Left colon (tissue), 2 donors: ENCODE measurements around the gene USP31. TPM values are rescaled to one million over a fixed set of nuclear protein-coding genes. Genes with fewer than 3 reads are reported as not detected.
A peak's percentile ranks its signal among the peaks of the same experiment; 100 is the strongest.

Source experiments
- ATAC-seq: fragments of 200-7000 bp; cut with Tn5 transposase; one replicate; pipeline ENCODE4 v1.9.1; 2020; ENCODE audit warnings: mild to moderate bottlenecking, moderate library complexity
- DNase-seq, 2 donors: peaks; one replicate each; pipeline ENCODE4 v3.0.0-alpha.2; 2020
- intact Hi-C, 2 donors: fragments of 100-400 bp; cut with DNase I in 1 of 2; cut with micrococcal nuclease in 1 of 2; formaldehyde crosslinking; loops; one replicate each; pipeline versions ENCODE4 v1.11.2 to v1.14.0; 2022; cut with DNase I, micrococcal nuclease
- long read RNA-seq: library from polyadenylated mRNA; unstranded; transcript quantifications from one replicate; pipeline ENCODE4 v2.0.0, GENCODE V29; 2021
- total RNA-seq, 2 donors: library from RNA; stranded (reverse); fragmentation: NEBNext Ultra II Directional; extraction: Animal tissue kit (Norgen Biotek cat#: 25700); gene quantifications; one replicate each; pipeline ENCODE4 v1.2.1, GENCODE V29; 2021
- donor health status: DM: no; HTN: no; CAD: no.
- donor health status: DM: yes; HTN: yes; CAD: no.

The USP31 gene, protein sequence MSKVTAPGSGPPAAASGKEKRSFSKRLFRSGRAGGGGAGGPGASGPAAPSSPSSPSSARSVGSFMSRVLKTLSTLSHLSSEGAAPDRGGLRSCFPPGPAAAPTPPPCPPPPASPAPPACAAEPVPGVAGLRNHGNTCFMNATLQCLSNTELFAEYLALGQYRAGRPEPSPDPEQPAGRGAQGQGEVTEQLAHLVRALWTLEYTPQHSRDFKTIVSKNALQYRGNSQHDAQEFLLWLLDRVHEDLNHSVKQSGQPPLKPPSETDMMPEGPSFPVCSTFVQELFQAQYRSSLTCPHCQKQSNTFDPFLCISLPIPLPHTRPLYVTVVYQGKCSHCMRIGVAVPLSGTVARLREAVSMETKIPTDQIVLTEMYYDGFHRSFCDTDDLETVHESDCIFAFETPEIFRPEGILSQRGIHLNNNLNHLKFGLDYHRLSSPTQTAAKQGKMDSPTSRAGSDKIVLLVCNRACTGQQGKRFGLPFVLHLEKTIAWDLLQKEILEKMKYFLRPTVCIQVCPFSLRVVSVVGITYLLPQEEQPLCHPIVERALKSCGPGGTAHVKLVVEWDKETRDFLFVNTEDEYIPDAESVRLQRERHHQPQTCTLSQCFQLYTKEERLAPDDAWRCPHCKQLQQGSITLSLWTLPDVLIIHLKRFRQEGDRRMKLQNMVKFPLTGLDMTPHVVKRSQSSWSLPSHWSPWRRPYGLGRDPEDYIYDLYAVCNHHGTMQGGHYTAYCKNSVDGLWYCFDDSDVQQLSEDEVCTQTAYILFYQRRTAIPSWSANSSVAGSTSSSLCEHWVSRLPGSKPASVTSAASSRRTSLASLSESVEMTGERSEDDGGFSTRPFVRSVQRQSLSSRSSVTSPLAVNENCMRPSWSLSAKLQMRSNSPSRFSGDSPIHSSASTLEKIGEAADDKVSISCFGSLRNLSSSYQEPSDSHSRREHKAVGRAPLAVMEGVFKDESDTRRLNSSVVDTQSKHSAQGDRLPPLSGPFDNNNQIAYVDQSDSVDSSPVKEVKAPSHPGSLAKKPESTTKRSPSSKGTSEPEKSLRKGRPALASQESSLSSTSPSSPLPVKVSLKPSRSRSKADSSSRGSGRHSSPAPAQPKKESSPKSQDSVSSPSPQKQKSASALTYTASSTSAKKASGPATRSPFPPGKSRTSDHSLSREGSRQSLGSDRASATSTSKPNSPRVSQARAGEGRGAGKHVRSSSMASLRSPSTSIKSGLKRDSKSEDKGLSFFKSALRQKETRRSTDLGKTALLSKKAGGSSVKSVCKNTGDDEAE (N-terminal part only)
- 1 to 10 TPM; 5.8 to 7.5 TPM for total RNA-seq
- long read RNA-seq, partial matches to known transcripts: 1 of 3 reads
- long read RNA-seq, other reads (novel, unspliced or antisense): 2 of 3 reads

DNA sequence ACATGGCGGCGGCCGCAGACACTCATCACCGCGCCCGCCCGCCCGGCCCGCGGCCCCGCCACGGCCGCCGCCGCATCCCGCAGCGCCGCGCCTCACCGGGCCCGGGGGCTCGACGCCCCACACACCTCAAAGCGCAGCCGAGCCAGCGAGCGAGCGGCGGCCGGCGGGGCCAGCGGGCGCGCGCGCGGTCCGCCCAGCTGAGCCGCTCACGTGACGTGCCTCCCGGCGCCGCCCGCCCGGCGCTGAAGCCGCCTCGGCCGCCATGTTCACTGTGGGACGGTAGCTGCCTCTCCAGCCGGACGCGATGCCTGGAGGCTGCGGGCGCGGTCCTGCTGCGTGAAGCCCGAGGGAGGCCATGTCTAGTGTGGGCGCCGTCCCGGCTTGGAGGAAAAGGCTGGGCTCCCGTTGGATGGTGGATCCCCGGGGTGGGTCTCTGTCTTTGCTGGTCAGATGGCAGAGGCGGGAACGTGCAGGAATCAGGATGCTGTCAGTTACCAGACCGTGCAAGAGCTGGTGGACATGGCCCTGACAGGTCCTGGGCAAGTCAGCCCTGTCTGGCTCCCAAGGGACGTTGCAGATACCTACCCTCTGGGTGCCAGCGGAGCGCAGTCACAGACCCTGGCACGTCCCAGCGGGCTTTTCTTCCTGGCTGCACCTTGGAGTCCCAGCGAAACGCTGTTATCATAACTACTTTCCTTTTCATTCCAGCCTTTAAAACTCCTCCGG is at the start of gene USP31:
Gene USP31, minus strand, starts transcription at position 186 of the 726 bp plus-strand sequence. Its CDS starts 182 bp downstream, at position 4.
- intact Hi-C loops: no loop called here
- peak; percentile 95 for DNase-seq
- ATAC-seq: peak; percentile 95

DNA sequence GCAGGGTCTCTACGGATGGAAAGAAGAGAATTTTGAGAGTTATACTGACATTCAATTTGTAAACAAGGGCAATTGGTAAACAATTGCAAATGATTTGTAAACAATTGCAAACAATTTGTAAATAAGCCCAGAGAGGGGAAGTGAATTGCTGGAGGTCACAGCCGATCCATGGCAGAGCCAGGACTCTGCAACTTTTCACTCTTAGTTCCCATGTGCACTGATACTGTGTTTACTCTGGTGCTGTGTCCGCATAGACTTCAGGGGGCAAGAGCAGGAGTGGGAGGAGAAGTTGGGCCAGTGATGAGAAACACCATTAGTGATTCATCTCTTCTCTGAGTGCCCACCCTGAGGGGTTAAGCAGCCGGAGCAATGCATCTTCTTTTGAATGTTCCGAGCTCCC is 47.3 kb upstream of the USP31 start:
- ATAC-seq: no peak
- intact Hi-C loops: no loop called here
- no peak for DNase-seq

DNA sequence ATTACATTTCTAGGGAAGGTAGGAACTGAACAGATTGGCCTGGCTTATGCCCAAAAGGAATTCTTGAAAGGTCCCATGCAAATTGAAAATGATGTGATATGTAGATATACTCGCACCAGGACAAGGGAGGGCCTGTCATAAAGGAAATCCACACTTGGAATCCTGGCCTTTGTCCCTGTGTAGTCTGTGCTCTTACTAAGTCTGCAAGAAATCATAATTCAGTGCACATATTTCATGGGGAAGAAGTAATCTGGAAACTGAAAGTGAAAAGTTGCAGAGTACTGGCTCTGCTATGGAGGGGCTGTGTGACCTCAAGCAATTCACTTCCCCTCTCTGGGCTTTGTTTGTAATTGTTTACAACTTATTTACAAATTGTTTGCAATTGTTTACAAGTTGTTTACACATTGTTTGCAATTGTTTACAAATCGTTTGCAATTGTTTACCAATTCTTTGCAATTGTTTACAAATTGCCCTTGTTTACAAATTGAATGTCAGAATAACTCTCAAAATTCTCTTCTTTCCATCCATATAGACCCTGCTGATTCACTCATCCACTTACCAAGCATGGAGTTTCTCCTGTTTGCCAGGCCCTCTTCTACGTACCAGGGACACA is 46.2 kb upstream of the USP31 start:
- intact Hi-C loops: no loop called here
- DNase-seq (no peak), ATAC-seq (peak; percentile 90)

DNA sequence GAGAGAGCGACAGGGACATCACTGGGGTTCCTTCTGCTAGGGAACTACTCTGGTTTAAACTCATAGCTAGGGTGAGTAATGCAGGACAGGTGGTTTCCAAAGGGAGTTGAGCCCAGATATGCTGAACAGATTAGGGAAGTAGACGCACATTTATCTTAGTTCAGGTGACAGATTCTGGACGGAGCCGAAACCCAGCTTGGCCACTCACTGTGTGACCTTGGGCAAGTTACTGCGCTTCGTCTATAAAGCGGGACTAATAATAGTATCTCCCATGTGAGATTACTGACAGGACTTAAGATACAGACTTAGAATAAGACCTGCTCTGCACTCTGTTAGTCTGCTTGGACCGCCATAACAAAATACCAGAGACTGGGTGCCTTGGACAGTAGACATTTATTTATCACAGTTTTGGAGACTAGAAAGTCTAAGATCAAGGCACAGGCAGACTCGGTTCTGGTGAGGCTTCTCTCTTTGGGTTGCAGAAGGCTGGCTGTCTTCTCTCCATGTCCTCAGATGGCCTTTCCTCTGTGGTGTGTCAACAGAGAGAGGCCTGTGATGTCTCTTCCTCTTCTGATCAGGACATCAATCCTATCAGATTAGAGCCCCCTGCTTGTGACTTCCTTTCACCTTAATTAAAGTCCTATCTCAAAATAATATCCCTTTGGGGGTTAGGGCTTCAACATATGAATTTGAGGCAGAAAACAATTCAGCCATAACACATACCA is 45.4 kb upstream of the USP31 start:
- ATAC-seq: no peak
- no peak for DNase-seq
- intact Hi-C loops: no loop called here

DNA sequence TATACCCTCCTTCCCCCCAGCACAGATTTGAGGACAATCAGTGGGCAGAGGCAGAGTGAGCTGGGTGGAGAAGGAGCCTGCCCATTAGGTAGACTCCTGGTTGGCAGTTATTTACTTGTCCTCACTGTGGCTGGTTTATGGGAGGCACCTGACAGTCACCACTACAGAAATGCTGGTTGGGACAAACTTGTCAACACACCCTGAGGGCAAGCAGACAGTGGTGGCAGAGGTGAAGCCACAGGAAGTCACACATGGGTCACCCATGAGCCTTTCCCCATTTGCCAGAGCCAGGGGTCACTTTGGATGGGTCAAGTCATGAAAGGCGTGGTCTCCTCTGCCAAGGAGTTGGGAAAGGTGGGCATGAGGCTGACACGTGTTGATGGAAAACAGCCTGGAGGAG is 39.7 kb upstream of the USP31 start:
- intact Hi-C loops: loop anchor here in 1 of 2 donors (10.0 kb wide), 1 partner anchor 246 kb away; no protein-coding TSS in a partner anchor
- ATAC-seq: no peak
- no peak for DNase-seq

DNA sequence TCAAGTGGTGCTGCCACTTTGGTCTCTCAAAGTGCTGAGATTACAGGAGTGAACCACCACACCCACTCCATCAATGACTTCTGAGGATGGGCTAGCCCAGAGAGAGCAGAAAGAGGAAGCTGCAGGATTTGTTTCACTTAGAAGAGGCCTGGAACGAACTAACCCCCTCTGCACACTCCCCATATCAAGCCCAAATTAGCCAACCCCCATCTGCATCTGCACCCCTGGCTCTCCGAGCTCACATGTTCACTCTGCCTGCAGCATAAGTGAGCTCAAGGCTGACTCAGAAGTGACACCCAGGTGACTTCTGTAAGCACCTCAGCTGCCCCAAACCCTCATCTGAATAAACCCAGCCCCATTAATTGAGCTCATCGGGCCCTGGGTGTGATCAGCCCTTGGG is 38.1 kb upstream of the USP31 start:
- DNase-seq: no peak
- intact Hi-C loops: loop anchor here in 1 of 2 donors (10.0 kb wide), 1 partner anchor 247 kb away; no protein-coding TSS in a partner anchor

DNA sequence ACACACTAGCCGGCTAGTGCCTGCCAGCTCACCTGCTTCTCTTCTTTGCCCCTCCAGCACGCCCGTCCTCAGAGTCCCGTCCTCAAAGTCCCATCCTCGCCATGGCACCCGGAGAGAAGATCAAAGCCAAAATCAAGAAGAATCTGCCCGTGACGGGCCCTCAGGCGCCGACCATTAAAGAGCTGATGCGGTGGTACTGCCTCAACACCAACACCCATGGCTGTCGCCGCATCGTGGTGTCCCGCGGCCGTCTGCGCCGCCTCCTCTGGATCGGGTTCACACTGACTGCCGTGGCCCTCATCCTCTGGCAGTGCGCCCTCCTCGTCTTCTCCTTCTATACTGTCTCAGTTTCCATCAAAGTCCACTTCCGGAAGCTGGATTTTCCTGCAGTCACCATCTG is 36.9 kb upstream of the USP31 start:
- DNase-seq (no peak), ATAC-seq (no peak)
- intact Hi-C loops: loop anchor here in 1 of 2 donors (10.0 kb wide), 1 partner anchor 249 kb away; no protein-coding TSS in a partner anchor

More for the DNA sequence above, 38.1 kb upstream of the USP31 start:
- no peak for ATAC-seq

DNA sequence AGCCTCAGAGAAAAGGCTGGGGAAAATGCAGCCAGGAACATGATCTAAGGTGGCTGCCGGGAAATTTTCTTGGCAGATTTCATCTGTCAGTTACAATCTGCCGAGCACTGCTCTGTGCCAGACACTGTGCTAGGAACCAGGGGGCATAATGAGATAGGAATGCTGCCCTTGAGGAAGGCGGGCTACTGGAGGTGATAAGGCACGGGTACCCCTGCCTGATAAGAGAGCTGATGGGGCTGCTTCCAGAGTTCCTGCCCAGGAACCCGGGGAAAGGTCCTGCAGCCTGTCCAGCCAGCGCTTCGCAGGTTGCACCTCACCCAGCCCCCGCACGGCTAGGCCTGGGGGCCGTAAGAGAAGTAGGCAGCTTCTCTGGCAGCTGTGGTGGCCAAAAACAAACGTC is 36.4 kb upstream of the USP31 start:
- DNase-seq (no peak), ATAC-seq (no peak)
- intact Hi-C loops: loop anchor here in 1 of 2 donors (10.0 kb wide), 1 partner anchor 249 kb away; no protein-coding TSS in a partner anchor

DNA sequence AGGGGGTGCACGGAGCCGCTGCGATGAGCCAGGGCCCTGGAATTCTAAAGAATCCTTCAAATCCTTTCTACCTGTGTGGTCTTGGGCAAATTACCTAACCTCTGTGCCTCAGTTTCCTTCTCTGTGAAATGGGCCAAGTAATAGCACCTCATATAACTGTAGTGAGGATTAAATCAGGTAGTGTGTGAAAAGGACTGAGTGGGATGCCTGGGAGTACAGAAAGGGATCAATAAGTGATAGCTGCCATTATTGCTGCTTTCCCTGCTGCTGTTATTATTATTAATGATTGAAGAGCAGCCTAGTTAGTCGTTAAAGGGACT is 34.3 kb upstream of the USP31 start:
- no peak for DNase-seq
- ATAC-seq: no peak
- intact Hi-C loops: loop anchor here (5.0 to 10.0 kb wide), 2 partner anchors 251 to 254 kb away; no protein-coding TSS in a partner anchor

DNA sequence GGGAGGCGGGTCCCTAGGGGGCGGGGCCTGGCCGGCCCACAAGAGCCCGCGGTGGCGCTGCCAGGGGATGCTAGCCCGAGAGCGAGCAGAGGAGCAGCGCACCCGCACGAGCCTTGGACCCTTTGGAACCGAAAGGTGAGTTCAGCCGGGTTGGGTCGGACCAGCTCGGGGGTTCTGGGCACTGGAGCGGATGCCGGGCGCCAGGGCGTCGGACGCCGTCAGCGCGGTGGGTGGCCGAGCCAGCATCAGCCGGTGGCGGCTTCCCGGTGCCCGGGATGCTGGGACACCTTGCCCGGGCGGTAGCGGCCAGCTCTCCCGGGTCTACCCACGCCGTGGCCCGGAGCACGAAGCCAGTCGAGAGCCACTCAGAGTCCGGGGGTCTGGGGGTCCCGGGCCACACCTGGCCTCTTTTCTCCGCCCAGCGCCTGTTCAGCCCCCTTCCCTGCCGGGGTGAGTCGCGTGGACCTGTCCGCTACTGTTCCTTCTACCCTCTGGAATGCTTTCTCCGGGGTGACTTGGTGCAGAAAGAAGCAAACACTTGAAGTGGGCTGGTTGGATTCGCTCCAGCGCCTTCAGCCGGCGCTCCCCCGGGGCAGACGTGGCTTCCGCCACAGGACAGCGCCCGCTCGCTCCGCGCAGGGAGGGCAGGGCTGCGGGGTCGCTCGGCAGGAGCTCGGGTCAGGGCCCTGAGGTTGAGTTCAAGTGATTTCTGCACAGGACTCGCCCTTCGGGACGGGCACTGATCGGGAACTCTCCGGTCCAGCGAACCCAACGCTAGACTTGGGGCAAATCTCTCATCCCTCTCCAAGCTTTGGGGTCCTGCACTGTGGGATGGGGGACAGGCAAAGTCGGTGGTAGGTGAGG is 33.7 kb upstream of the USP31 start, which contains the start of gene SCNN1G:
Gene SCNN1G, plus strand, starts transcription at position 67 of the 864 bp plus-strand sequence. CDS start 3,527 bp downstream, outside the sequence.
- ATAC-seq (peak; percentile 57), DNase-seq (peak in 1 of 2 donors; percentile 45)
- intact Hi-C loops: loop anchor here (5.0 to 10.0 kb wide), 2 partner anchors 252 to 254 kb away; no protein-coding TSS in a partner anchor

DNA sequence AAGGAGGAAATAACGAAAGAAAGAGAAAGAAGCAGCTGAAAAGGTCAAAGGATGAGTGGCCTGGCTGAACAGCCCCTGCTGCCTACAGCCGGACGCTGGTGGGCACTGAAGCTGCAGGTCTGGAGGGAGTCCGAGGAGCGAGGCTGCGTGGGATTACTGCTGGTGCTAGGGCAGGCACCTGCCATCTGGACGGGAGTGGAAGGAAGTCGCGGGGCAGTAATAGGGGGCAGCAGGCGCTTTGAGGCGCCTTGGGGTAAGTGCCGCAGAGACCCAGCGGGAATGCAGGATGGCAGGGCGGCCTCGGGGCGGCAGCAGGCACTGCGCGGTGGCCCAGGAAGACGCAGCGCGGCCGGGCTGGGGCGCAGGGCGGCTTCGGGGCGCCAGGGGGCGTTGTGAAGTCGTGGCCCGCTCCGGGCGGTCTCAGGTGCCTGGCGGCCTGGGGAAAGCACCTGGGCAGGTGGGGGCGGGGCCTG is 33.0 kb upstream of the USP31 start:
- ATAC-seq (peak; percentile 98), DNase-seq (peak; percentile 79 to 91)
- intact Hi-C loops: loop anchor here (5.0 to 10.0 kb wide), 2 partner anchors 253 to 255 kb away; no protein-coding TSS in a partner anchor

DNA sequence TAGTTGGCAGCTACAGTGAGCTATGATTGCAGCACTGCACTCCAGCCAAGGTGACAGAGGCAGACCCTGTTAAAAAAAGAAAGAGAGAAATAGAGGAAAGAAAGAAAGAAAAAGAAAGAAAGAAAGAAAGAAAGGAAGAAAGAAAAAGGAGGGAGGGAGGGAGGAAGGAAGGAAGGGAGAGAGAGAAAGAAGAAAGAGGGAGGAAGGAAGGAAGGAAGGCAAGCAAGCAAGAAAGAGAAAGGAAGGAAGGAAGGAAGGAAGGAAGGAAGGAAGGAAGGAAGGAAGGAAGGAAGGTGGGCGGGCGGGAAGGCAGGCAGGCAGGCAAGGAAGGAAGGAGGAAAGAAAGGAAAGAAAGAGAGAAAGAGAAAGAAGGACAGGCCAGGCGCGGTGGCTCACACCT is 32.3 kb upstream of the USP31 start:
- DNase-seq: no peak
- intact Hi-C loops: loop anchor here (5.0 to 10.0 kb wide), 2 partner anchors 253 to 256 kb away; no protein-coding TSS in a partner anchor
- ATAC-seq: no peak

DNA sequence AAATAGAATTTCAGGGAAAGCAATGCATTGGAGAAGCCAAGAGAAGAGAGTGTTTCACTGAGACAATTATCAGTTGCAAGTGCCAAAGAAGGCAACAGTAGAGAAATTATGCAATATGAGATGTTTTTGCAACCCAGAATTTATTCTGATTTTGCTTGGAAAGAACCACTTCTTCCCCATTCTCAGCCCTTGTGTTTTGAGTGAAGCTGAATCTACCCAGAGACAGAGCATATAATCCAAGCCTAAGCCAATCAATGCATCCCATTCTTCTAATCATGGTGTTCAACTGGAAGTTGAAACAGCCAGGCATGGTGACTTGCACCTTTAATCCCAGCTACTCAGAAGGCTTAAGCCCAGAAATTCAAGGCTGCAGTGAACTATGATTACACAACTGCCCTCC is 26.4 kb upstream of the USP31 start:
- ATAC-seq: no peak

DNA sequence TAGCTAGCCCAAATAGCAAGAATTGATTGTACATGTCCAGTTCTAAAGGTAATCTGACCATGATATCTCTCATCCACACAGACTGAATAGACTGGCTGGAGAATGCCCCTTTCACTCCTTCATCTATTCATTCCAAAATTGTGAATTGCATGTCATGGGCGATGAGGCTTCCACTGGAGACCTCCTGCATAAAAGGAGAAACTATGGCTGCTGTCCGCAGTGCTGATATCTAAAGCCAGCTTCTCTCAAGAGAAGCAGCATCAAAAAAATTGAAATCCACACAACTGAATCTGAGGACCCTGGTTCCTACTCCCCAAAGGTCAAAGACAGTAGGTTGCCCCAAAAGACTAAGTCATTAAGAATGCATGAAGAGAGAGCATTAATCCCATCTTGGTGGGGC is 25.4 kb upstream of the USP31 start:
- no peak for ATAC-seq
- no peak for DNase-seq
- intact Hi-C loops: no loop called here

More for the DNA sequence above, 26.4 kb upstream of the USP31 start:
- DNase-seq: no peak
- intact Hi-C loops: no loop called here

DNA sequence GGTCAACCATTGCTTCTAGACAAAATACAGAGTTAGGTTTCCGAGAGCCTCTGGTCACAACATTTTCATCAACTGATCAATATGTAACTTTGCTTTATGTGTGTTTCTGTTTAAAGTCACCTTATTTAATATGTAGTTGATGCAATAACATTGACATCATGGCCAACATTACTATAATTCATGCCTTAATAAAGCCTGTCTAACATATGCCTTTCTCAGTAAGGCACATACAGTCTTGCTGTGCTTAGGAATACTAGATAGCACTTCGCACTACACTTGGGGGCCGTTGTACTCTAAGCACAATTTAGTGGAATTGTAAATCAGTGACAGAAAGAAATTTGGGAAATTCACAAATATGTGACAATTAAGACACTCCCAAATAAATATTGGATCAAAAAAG is 23.7 kb upstream of the USP31 start:
- ATAC-seq (no peak), DNase-seq (no peak)
- intact Hi-C loops: no loop called here

DNA sequence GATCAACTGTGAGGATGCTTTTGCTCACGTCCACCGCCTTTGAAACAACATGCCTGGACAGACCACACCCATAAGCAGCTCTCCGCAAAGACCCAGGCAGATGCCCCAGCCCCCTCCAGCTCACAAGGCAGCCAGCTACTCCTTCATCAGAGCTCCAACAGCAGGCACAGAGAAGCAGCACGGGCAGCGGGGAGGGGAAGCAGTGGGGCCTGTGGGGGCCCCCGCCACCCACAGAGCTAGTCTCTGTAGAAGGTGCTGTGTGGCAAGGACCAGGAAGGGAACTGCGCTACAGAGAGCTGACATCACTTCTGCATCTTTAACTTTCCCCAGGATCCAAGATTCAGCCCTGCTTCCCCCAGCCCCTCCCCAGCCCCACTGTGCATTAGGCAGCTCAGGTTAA is 23.3 kb upstream of the USP31 start:
- DNase-seq: no peak
- ATAC-seq: no peak
- intact Hi-C loops: no loop called here
